Keratinocyte (primary cell): ENCODE results near the gene HSP90AB1. TPM values are rescaled to one million over a fixed set of nuclear protein-coding genes. Genes with fewer than 3 reads are reported as not detected.

Experiments
- DNase-seq: peaks from one replicate; pipeline ENCODE4 v3.0.0-alpha.2; 2011; ENCODE audit warnings: low read depth, missing footprints, low spot score
- FAIRE-seq: peaks from 2 replicates; lab custom pipeline; 2011; peaks lifted over from hg19 to GRCh38; lab: Jason Lieb, UNC
- H2AFZ ChIP-seq: 2 replicates; pipeline ENCODE4 v1.6.0; 2012; ENCODE audit warnings: low read length, control low read depth, inconsistent platforms; ENCODE audit not compliant: control insufficient read depth
- H3K27ac ChIP-seq: 2 replicates; pipeline ENCODE4 v1.5.1; 2011; ENCODE audit warnings: low read length; ENCODE audit not compliant: control insufficient read depth, insufficient read depth
- H3K27me3 ChIP-seq: 3 replicates; pipeline ENCODE4 v1.6.0; 2011; ENCODE audit warnings: low read length; ENCODE audit not compliant: control insufficient read depth, insufficient read depth; ENCODE audit errors: extremely low read depth
- H3K36me3 ChIP-seq, 2 experiments: 2 replicates in 1 of 2; 3 replicates in 1 of 2; pipeline ENCODE4 v1.5.1; 2011; ENCODE audit warnings: low read length in 2 of 2, mild to moderate bottlenecking in 1 of 2; ENCODE audit not compliant: control insufficient read depth in 2 of 2, insufficient read depth in 2 of 2; ENCODE audit errors: extremely low read depth in 1 of 2
- H3K4me1 ChIP-seq: 3 replicates; pipeline ENCODE4 v1.5.1; 2011; ENCODE audit warnings: low read length; ENCODE audit not compliant: control insufficient read depth, insufficient read depth; ENCODE audit errors: extremely low read depth
- H3K4me2 ChIP-seq: 3 replicates; pipeline ENCODE4 v1.6.0; 2011; ENCODE audit warnings: low read depth, low read length; ENCODE audit not compliant: control insufficient read depth, insufficient read depth; ENCODE audit errors: extremely low read depth
- H3K4me3 ChIP-seq, 3 experiments: fragments of 200-600 bp in 1 of 3; sonication (generic) in 1 of 3; 2 replicates in 2 of 3; 3 replicates in 1 of 3; pipeline ENCODE4 v1.5.1; 2011 to 2016; ENCODE audit warnings: low read length in 3 of 3, mild to moderate bottlenecking in 3 of 3, control low read depth in 2 of 3, inconsistent platforms in 1 of 3, low read depth in 1 of 3, mixed read lengths in 1 of 3, mixed run types in 1 of 3, moderate library complexity in 1 of 3; ENCODE audit not compliant: control insufficient read depth in 2 of 3, insufficient read depth in 2 of 3; ENCODE audit errors: extremely low read depth in 1 of 3
- H3K79me2 ChIP-seq: 2 replicates; pipeline ENCODE4 v1.6.0; 2012; ENCODE audit warnings: low read length; ENCODE audit not compliant: control insufficient read depth, insufficient read depth
- H3K9ac ChIP-seq: 3 replicates; pipeline ENCODE4 v1.6.0; 2011; ENCODE audit warnings: low read length; ENCODE audit not compliant: control insufficient read depth, insufficient read depth; ENCODE audit errors: extremely low read depth
- H3K9me1 ChIP-seq: 3 replicates; pipeline ENCODE4 v1.6.0; 2011; ENCODE audit warnings: low read length; ENCODE audit not compliant: control insufficient read depth, insufficient read depth; ENCODE audit errors: extremely low read depth
- H3K9me3 ChIP-seq: 2 replicates; pipeline ENCODE4 v1.5.1; 2012; ENCODE audit warnings: low read depth, low read length; ENCODE audit not compliant: control insufficient read depth
- H4K20me1 ChIP-seq: 3 replicates; pipeline ENCODE4 v1.6.0; 2011; ENCODE audit warnings: low read length; ENCODE audit not compliant: control insufficient read depth, insufficient read depth; ENCODE audit errors: extremely low read depth
- CTCF ChIP-seq, 3 experiments: IDR thresholded peaks in 1 of 3; conservative IDR thresholded peaks in 1 of 3; optimal IDR thresholded peaks in 1 of 3; 2 replicates in 2 of 3; 3 replicates in 1 of 3; pipeline versions ENCODE3 to v1.5.1; 2011; ENCODE audit warnings: low read length in 3 of 3, mild to moderate bottlenecking in 3 of 3, moderate library complexity in 2 of 3, control low read depth in 1 of 3, inconsistent platforms in 1 of 3; ENCODE audit not compliant: insufficient read depth in 2 of 3; ENCODE audit errors: extremely low read depth in 1 of 3
- EZH2 ChIP-seq: IDR thresholded peaks from one replicate; pipeline ENCODE4 v1.6.1; 2012; ENCODE audit warnings: inconsistent platforms, mild to moderate bottlenecking, low read length, moderate library complexity
- dilution Hi-C: fragments of 300-500 bp; cut with MboI; formaldehyde crosslinking; loops from one replicate; pipeline ENCODE4 v1.7.0; 2020; ENCODE audit warnings: low sequenced_read_pairs; ENCODE audit not compliant: extremely low pct_ligation_motif_present
- polyA plus RNA-seq, 5 experiments: library from polyadenylated mRNA; depleted of rRNA in 3 of 5; stranded (reverse) in 3 of 5; stranded (forward) in 1 of 5; unstranded in 1 of 5; fragments of >200 nt; gene quantifications; 1 replicate in 1 of 5; 2 replicates in 3 of 5; 3 replicates in 1 of 5; pipeline versions ENCODE4 v1.2.1 to v1.2.3, GENCODE V29; 2011 to 2012; ENCODE audit warnings: missing spikeins in 2 of 5, low read depth in 1 of 5, low replicate concordance in 1 of 5

The HSP90AB1 gene
- polyA plus RNA-seq, 1 donor (not counting 4 experiments of a cell fraction or from before 2014, with no cell fraction given): 1,089 TPM

GRCh38 chr6:44260011-44260410, 13.1 kb downstream of the HSP90AB1 start:
- Histone ChIP-seq H3K36me3 (peaks cover 19 to 32% of the 10 kb centered on the region in 2 experiments), H3K79me2 (peaks cover 44% of the 10 kb centered on the region), H3K9ac (no peak overlapping the region), H3K4me1 (peaks cover 41% of the 10 kb centered on the region), H2AFZ (no peak overlapping the region), H3K4me3 (no peak overlapping the region), H3K27ac (no peak overlapping the region), H3K27me3 (no peaks in the 10 kb centered on the region), H3K9me1 (peaks cover 2% of the 10 kb centered on the region), H4K20me1 (peaks cover 14% of the 10 kb centered on the region), H3K9me3 (no peaks in the 10 kb centered on the region), H3K4me2 (no peak overlapping the region)
- TF ChIP-seq EZH2 (no peak), CTCF (optimal IDR thresholded peaks at IDR 0.05 in 1 of 3, IDR thresholded peaks at IDR 0.05 in 1 of 3, conservative IDR thresholded peaks at IDR 0.05 in 1 of 3; ENCODE audit: extremely low read depth in 1 of 3, insufficient read depth in 2 of 3, low read length in 3 of 3) (no peak)
- dilution Hi-C loops: no loop called here
- FAIRE-seq (no peak), DNase-seq (no peak)

GRCh38 chr6:44260451-44261297, 13.8 kb downstream of the HSP90AB1 start:
- Histone ChIP-seq H4K20me1 (peaks cover 8% of the 10 kb centered on the region), H3K36me3 (peaks cover 17 to 27% of the 10 kb centered on the region in 2 experiments), H3K9ac (no peak overlapping the region), H3K4me3 (no peak overlapping the region), H3K79me2 (peaks cover 41% of the 10 kb centered on the region), H3K27ac (no peak overlapping the region), H3K9me3 (no peaks in the 10 kb centered on the region), H3K4me2 (no peak overlapping the region), H2AFZ (no peak overlapping the region), H3K9me1 (peaks cover 2% of the 10 kb centered on the region), H3K27me3 (no peaks in the 10 kb centered on the region), H3K4me1 (peaks cover 36% of the 10 kb centered on the region)
- DNase-seq: no peak
- TF ChIP-seq EZH2 (no peak), CTCF (optimal IDR thresholded peaks at IDR 0.05 in 1 of 3, IDR thresholded peaks at IDR 0.05 in 1 of 3, conservative IDR thresholded peaks at IDR 0.05 in 1 of 3; ENCODE audit: extremely low read depth in 1 of 3, insufficient read depth in 2 of 3, low read length in 3 of 3) (no peak)
- no peak for FAIRE-seq
- dilution Hi-C loops: no loop called here
